HepG2 (cell line): ENCODE measurements around the gene FOCAD. TPM values are rescaled to one million over a fixed set of nuclear protein-coding genes. Genes with fewer than 3 reads are reported as not detected.
A peak's percentile ranks its signal among the peaks of the same experiment; 100 is the strongest.

Source experiments
- CBFB ChIP-seq: sonication (generic); formaldehyde crosslinking; IDR thresholded peaks from 2 replicates; pipeline ENCODE4 v1.4.0; 2020; ENCODE audit warnings: missing genetic modification reagents
- CREB3 ChIP-seq: sonication (generic); formaldehyde crosslinking; IDR thresholded peaks from 2 replicates; pipeline ENCODE4 v1.5.0; 2020; ENCODE audit warnings: missing genetic modification reagents
- FOXA3 ChIP-seq: IDR thresholded peaks from 2 replicates; pipeline ENCODE4 v1.6.1; 2016; ENCODE audit warnings: missing genetic modification reagents, missing compliant biosample characterization
- HDAC2 ChIP-seq: sonication (generic); formaldehyde crosslinking; IDR thresholded peaks from 2 replicates; pipeline ENCODE4 v1.4.0; 2020; ENCODE audit warnings: missing genetic modification reagents
- HMGA1 ChIP-seq: sonication (generic); formaldehyde crosslinking; conservative IDR thresholded peaks from 2 replicates; pipeline ENCODE4 v1.4.0; 2020; ENCODE audit warnings: missing genetic modification reagents
- HNRNPH1 ChIP-seq: fragments of 200-400 bp; formaldehyde crosslinking; optimal IDR thresholded peaks from 2 replicates; pipeline ENCODE3; 2017; ENCODE audit warnings: mild to moderate bottlenecking, low read depth, low read length
- HOMEZ ChIP-seq: IDR thresholded peaks from 2 replicates; pipeline ENCODE4 v1.6.1; 2016; ENCODE audit warnings: low read depth
- JARID2 ChIP-seq: sonication (generic); formaldehyde crosslinking; IDR thresholded peaks from 2 replicates; pipeline ENCODE4 v1.8.1; 2023; ENCODE audit warnings: missing genetic modification reagents, inconsistent platforms; ENCODE audit not compliant: insufficient replicate concordance
- NAIF1 ChIP-seq: sonication (generic); formaldehyde crosslinking; IDR thresholded peaks from 2 replicates; pipeline ENCODE4 v1.5.0; 2020; ENCODE audit warnings: mild to moderate bottlenecking, missing genetic modification reagents, borderline replicate concordance
- SMYD3 ChIP-seq: sonication (generic); formaldehyde crosslinking; IDR thresholded peaks from 2 replicates; pipeline ENCODE4 v1.8.1; 2023; ENCODE audit warnings: mild to moderate bottlenecking, missing genetic modification reagents
- SNAPC4 ChIP-seq: sonication (generic); formaldehyde crosslinking; IDR thresholded peaks from 2 replicates; pipeline ENCODE4 v1.4.0; 2020; ENCODE audit warnings: mild to moderate bottlenecking, missing genetic modification reagents
- SSRP1 ChIP-seq: IDR thresholded peaks from 2 replicates; pipeline ENCODE4 v1.6.1; 2016; ENCODE audit warnings: control low read depth
- TBP ChIP-seq: sonication (generic); formaldehyde crosslinking; IDR thresholded peaks from 2 replicates; pipeline ENCODE4 v1.5.0; 2020; ENCODE audit warnings: missing genetic modification reagents
- THYN1 ChIP-seq: sonication (generic); formaldehyde crosslinking; IDR thresholded peaks from 2 replicates; pipeline ENCODE4 v1.8.1; 2023; ENCODE audit warnings: low read depth, mild to moderate bottlenecking, moderate library complexity, missing genetic modification reagents, borderline replicate concordance
- ZFX ChIP-seq: sonication (generic); formaldehyde crosslinking; IDR thresholded peaks from 2 replicates; pipeline ENCODE4 v1.4.0; 2020; ENCODE audit warnings: mild to moderate bottlenecking, low read depth, missing genetic modification reagents, moderate library complexity
- ZFY ChIP-seq: sonication (generic); formaldehyde crosslinking; IDR thresholded peaks from 2 replicates; pipeline ENCODE4 v1.4.0; 2020; ENCODE audit warnings: missing genetic modification reagents
- ZNF138 ChIP-seq: sonication (generic); formaldehyde crosslinking; IDR thresholded peaks from 2 replicates; pipeline ENCODE4 v1.5.0; 2020; ENCODE audit warnings: mild to moderate bottlenecking, low read depth, missing genetic modification reagents
- ZNF562 ChIP-seq: sonication (generic); formaldehyde crosslinking; IDR thresholded peaks from 2 replicates; pipeline ENCODE4 v1.8.0; 2022; ENCODE audit warnings: missing genetic modification reagents, borderline replicate concordance
- ZNF574 ChIP-seq: sonication (generic); formaldehyde crosslinking; IDR thresholded peaks from 2 replicates; pipeline ENCODE4 v1.4.0; 2020; ENCODE audit warnings: missing genetic modification reagents
- ZNF615 ChIP-seq: sonication (generic); formaldehyde crosslinking; IDR thresholded peaks from 2 replicates; pipeline ENCODE4 v1.5.0; 2020; ENCODE audit warnings: mild to moderate bottlenecking, missing genetic modification reagents, borderline replicate concordance
- polyA plus RNA-seq, 8 experiments: library from polyadenylated mRNA; depleted of rRNA in 3 of 8; stranded (reverse) in 7 of 8; unstranded in 1 of 8; fragments of >200 nt; fragmentation: Illumina TruSeq in 4 of 8; extraction: Trizol in 4 of 8; gene quantifications; 2 replicates each; pipeline versions ENCODE4 v1.2.1 to v1.2.3, GENCODE V29; 2011 to 2016; ENCODE audit warnings: low read depth in 4 of 8, missing spikeins in 1 of 8, mixed read lengths in 1 of 8; ENCODE audit not compliant: insufficient read depth in 1 of 8
- total RNA-seq, 5 experiments: library from RNA; depleted of rRNA; stranded (reverse); fragments of >200 nt; fragmentation: Illumina TruSeq; extraction: Trizol; gene quantifications; 2 replicates each; pipeline ENCODE4 v1.2.3, GENCODE V29; 2016; ENCODE audit warnings: low read depth in 1 of 5

FOCAD gene
- total and polyA plus RNA-seq, 2 of the 13 experiments (the other 11 are each of a cell fraction or from before 2014, with no cell fraction given): 18.0 to 31.1 TPM

- TF ChIP-seq FOXA3 (CRISPR knock-in tag) (peak; percentile 75), THYN1 (no peak), SMYD3 (CRISPR knock-in tag) (no peak), CREB3 (no peak), SNAPC4 (CRISPR knock-in tag) (no peak), ZNF615 (CRISPR knock-in tag) (no peak), TBP (CRISPR knock-in tag) (no peak), ZNF138 (no peak), HOMEZ (CRISPR knock-in tag) (peak; percentile 50; the same call in 1 of the 2 replicates), ZFX (CRISPR knock-in tag) (no peak), ZNF562 (CRISPR knock-in tag) (no peak), NAIF1 (CRISPR knock-in tag) (no peak), JARID2 (CRISPR knock-in tag) (no peak), CBFB (CRISPR knock-in tag) (no peak), SSRP1 (no peak), HMGA1 (CRISPR knock-in tag) (no peak), ZNF574 (CRISPR knock-in tag) (no peak; the same call in 1 of the 2 replicates), HDAC2 (CRISPR knock-in tag) (peak; percentile 62), HNRNPH1 (no peak), ZFY (CRISPR knock-in tag) (no peak)
Measured at GRCh38 chr9:20835377-20836286, 151.6 kb downstream of the FOCAD start (continued).
